NCI-H526 (cell line): ENCODE measurements around the gene KBTBD13.

Experiments used
- DNase-seq, 2 experiments: peaks; one replicate each; lab custom pipeline; 2025; lab: John Stamatoyannopoulos, UW

The KBTBD13 gene

DNA sequence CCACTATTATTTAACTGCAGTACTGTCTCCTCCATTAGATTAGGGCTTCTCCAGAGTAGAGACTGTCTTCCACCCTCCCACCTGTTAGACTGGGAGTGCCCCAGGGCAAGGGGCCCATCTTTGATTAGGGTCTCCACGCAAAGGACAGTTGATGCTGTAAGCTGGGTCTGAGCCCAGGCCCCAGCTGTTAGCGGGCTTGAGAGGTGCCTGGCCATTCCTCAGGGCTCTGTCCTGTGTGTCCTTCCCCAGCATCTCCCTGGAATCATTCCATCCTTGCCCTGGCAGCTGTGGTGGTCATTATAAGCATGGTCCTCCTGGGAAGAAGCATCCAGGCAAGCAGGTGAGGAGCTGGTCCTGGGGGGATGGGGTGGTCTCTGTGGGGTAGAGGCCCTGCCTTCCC lies 25.3 kb upstream of the KBTBD13 start:
- DNase-seq = no peak

DNA sequence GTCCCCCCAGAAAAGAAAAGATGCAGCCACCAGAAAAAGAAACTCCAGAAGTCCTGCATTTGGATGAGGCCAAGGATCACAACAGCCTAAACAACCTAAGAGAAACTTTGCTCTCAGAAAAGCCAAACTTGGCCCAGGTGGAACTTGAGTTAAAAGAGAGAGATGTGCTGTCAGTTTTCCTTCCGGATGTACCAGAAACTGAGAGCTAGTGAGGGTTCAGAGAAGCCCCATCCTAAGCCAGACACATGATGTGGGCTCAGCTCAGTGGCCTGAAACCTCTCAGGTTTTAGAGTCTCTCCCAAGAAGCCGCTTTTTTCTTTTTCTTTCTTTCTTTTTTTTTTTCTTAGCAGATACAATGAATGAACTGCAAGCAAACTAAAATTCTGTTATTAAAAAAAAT lies 23.6 kb upstream of the KBTBD13 start:
- DNase-seq = no peak

- peak in 1 of 2 experiments; percentile 80 for DNase-seq
Observed at GRCh38 chr15:65054333-65055200, 22.0 kb upstream of the KBTBD13 start.

DNA sequence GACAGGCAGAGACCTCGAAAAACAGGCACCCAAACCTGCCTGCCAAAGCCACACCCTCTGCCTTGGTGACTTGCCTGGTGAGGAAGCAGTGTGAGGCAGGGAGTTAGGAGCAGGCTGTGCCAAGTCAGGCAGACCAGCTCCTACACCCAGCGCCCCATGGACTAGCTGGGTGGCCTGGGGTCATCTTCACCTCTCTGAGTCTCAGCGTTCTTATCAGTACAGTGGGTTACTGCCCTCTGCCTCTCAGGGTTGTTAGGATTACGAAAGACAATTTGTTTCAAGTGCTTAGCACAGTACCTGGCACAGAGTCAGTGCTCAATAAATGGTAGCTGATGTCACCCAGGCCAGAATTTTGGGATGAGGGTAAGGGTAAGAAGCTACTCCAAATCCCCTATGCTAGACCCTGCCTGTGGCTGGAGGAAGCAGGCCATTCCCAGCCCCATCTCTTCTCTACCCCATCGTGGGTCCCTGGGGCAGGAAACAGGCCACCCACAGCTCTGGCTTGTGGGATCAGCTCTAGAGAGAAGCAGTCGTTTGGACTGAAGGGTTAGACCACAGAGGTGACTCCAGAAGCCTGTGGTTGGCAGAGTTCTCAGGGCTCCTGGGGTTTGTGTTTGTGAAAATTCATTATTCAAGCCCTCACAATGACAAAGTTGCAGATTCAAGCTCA lies 21.2 kb upstream of the KBTBD13 start:
- no peak for DNase-seq

DNA sequence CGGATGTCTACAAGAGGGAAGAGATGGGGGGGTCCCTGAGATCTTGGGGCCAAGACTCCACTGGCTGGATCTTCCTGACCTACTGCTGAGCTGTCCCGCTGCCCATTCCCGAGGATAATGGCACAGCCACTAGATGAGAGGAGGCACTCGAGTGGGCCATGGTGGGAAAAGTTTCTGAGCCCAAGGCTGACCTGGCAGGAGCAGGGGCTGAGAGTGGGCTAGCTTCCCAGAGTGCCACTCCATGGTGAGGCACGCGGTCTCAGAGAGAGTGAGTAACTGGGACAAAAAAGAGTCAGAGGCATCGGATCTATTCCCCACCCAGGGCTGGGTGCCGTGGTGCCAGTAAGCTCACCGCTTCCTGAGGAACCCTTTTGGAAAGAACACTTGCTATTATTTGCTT lies 20.4 kb upstream of the KBTBD13 start:
- DNase-seq = no peak

DNA sequence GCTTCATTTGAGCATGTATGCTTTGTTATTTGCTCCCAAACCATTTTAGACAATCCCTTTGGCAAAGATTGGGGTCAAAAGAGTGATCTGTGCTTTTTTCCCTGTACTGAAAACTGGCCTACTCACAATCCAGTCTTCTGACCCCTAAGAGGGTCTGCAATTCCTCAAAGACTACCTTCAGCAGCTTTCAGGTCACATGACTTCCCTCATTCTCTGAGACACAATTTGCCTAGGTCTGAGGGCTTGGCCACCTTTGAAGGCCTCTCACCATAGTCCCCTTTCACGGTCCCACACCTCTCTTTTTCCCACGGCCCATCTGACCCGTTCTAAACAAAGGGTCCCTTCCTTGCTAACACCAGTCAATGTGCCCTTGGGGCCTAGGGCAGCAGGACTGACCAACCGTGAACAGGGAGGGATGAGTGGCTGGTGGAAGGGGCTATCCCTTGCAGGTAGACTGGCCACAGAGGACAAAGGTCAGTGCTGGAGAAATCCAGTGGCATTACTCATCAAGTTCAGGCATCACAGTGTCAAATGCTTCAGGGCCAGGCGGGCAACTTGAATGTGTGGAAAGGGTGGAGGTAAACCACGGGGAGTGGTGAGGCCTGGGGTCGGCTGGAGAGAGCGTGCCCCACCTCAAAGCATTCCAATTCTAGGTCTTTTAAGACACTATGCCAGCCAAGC lies 19.5 kb upstream of the KBTBD13 start:
- DNase-seq = no peak

DNA sequence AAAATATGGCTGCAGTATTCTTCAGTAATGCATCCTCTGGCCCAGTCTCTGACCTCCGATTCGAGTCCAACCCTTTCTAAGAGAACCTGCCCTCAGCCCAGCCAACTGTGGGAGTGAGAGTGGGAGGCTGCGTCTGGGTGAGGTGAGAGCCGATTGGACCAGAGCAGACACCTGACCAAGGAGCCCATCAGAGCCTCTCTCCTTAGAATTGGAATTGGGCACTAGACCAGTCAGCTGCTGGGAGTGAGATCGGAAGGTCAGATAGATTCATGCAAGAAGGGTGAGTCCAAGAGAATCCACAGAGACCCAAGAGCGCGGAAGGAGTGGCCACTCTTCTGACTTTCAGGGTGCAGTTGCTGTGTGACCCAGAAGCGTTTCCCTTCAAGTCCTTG lies 19.0 kb upstream of the KBTBD13 start:
- no peak for DNase-seq

DNA sequence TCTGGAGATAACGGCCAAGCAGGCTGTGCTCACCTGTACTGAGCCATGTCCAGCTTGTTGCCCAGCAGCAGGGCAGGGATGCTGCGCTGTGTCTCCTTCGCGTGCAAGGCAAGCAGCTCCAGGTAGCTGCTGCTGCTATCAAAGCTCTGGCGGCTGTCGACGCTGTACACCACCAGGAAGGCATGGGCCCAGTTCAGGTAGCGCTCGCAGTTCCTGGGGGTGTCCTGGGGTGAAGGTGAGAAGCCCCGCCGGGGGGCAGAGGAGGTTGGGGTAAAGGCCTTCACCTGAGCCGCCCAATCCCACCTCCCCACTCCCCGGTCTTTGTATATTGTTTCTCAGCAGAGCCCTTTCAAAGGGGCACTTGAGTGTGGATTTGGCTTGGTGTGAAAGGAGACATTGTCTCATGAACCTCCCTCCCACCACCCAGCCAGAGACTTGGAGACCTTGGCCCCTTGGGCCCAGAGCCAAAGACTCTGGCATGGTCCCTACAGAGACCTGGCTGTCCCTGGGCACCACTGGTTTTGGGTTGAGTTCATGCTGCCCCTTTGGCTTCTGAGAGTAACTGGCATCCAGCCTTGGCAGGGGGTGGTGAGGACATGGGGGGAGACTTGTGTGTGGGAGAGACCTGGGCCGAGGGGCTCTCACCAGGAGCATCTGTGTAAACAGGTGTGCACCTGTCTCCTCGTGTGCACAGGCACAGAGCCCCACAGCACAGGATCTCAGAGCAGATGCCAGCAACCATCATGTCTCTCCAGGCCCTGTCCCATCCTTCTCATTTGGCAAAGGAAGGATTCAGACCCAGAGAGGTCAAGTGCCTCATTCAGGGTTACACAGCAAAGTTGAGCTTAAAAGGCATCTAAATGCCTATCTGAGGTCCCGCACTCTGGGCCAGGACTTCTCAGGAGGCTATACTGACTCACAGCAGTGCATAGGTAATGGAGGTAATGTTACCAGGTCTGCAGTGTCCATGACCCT lies 17.9 kb upstream of the KBTBD13 start:
- DNase-seq = no peak

GRCh38 chr15:65059369-65059750 lies 17.2 kb upstream of the KBTBD13 start:
- no peak for DNase-seq

DNA sequence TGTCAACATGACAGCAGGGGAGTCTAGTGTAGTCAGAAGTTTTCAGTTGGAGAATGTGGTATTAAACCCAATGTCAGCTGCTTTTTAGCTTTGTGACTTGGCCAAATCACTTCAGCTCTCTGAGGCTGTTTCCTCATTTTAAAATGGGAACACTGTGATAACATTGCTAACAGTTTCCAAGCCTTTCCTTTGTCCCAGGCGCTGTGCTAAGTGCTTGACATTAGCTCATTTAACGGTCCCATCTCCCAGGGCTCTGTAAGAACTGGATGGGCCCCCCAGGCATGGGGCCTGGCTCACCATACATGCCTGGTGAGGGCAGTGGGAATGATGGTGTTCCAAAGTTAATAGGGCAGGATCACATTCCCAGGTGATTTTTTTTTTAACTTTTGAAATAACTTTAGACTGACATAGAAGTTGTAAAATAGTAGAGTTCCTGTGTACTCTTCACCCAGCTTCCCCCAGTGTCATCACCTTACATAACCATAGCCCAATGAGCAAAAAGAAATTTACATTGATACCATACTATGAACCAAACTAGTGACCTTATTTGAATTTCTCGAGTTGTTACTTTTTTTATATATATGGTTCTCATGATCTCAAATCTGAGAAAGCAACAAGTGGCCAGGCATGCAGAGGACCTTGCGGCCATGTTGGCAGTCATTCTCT lies 16.5 kb upstream of the KBTBD13 start:
- DNase-seq = no peak

DNA sequence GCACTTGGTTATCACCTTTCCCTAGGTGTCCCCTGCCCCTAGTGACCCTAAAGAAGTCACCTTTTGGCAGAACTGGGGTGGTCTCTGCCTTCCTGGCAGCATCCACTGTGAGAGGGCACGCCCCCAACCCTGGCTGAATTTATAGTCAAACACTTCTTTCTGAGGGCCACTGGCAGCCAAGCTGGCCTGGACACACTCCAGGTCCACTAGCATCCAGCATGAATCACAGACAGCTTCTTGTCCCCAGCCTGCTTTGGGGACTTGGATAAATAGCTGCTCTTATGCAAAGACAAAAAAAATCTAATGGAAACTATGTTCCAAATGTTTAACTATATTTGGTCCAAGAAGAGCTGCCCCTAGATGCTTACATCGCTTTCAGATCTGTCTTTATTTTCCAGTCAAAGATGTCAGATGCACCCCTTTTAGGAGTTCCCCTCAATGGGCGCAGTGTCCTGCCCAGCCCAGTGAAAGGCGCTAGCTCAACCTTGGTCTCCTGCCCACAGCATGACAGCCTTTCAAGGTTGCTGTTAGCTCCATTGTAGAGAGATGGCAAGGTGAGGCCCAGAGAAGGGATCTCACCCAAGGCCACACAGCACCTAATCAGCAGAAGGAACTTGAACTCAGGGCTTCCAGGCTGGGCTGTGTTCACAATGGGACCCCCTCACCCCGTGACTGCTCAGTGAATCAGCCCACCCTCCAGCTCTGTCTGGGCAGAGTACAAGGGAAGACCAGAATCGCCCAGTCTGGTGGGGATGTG lies 15.7 kb upstream of the KBTBD13 start:
- DNase-seq = no peak

DNA sequence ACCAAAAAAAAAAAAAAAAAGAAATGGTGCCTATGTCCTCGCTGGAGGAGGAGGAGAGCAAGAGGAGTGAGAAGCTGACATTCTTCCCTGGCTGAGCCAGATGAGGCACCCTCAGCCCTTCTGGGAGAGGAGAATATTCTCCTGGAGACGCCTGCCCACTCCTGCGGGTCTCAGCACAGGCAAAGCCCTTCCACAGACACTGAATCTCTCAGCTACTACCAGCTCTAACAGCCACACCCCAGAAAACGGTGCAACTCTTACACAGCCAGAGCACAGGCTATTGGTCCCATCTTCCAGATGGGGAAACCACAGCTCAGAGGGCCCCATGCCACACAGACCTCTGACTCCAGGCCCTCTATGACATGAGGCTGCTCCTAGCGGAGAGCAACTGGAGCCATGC lies 14.5 kb upstream of the KBTBD13 start:
- no peak for DNase-seq

GRCh38 chr15:65062726-65063125 lies 13.8 kb upstream of the KBTBD13 start:
- no peak for DNase-seq

- DNase-seq = no peak
Observed at GRCh38 chr15:65066001-65066634, 10.4 kb upstream of the KBTBD13 start.

GRCh38 chr15:65066635-65067316 lies 9.8 kb upstream of the KBTBD13 start:
- DNase-seq = no peak

- no peak for DNase-seq
Observed at GRCh38 chr15:65067317-65067644, 9.3 kb upstream of the KBTBD13 start.

GRCh38 chr15:65067645-65068402 lies 8.7 kb upstream of the KBTBD13 start, which contains the start of gene RASL12:
TSS of gene RASL12 (minus strand) at chr15:65067991. CDS start at chr15:65067835, 156 bp downstream.
- DNase-seq = no peak

DNA sequence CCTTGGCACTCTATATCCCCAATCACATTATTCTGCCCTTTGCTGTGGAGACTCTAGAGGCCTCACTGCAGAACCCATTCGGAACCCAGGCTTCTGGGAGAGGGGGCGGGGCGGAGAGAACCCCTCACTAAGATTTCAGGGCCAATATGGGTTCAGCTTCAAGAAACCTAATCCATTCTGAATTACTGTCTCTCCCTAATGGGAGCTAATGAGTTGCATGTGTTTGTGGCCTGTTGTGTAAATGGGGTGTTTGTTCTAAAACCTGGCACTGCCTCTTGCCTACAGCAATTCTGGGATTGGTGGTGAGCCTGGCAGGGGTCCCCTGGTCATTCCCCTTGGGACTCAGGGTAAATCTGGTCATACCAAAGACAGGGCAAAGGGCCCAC lies 8.2 kb upstream of the KBTBD13 start:
- DNase-seq = no peak

- DNase-seq = no peak
Observed at GRCh38 chr15:65069179-65069578, 7.4 kb upstream of the KBTBD13 start.
